Erythroblast (primary cell): Measurements from ENCODE around the gene TFDP1.

Experiments used
- GATA1 ChIP-seq: IDR thresholded peaks from 2 replicates; pipeline ENCODE4 v1.6.1; 2011; ENCODE audit warnings: low read depth, mild to moderate bottlenecking, control low read depth, low read length, moderate library complexity
- POLR2A ChIP-seq: IDR thresholded peaks from 2 replicates; pipeline ENCODE4 v1.6.1; 2011; ENCODE audit warnings: mild to moderate bottlenecking, low read length

GRCh38 chr13:113658836-113659235 lies 74.3 kb downstream of the TFDP1 start:
- TF ChIP-seq POLR2A = no peak
- no peak for TF ChIP-seq GATA1
